Measurements from ENCODE around the gene POLR1A.

POLR1A gene

DNA sequence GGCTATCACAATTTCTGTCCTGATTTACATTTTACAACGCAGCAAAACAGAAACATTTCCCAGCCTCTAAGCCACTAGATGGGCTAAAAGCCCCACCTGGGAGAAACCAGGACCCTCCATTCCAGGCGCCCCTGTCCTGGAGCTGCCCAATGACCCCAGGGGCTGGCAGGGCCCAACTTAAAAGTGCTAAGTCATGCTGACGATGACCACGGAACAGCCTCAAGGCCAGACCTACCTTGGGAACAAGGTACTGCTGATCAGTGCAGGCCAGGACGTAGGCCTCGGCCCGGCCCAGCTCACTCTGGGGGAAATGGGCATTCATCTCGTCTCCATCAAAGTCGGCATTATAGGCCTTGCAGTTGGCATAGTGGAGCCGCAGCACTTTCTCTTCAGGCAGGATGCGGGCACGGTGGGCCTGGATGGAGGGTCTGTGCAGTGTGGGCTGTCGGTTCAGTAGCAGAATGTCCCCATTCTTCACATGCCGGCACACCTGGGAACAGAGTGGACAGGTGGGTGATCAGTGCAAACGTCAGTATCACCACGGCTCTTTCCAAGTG lies 35.8 kb downstream of the POLR1A start:
- no peak for TF ChIP-seq CTCF (IDR thresholded peaks at IDR 0.05; ENCODE audit: low read depth, low read length)
- no peak for DNase-seq (ENCODE audit: extremely low read depth, low read depth)

DNA sequence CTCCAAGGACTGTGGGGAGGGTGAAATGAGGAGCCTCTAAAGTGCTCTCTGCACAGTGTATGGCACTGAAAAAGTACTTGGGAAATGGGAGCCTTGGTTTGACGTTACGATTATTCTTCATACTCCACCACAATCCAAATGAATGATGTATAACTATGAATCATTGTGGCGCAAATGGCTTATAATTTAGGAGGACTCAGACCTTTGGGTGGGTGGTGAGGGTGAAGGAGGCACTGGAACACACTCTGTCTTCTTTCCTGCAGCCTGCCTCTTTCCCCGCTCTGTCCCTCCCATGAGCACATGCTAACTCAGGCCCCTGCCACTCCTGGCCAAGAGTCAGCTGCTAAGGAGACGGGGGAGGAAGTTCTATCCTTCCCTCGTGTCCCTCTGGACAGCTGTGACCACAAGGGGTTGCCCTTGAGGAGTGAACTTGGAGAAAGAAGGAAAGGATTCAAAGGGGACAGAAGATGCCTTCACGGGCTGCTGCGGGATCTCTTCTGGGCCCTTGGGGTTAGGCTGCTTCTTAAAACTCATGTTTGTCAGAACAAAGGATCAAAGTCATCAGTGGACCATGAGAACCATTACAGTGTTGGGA lies 36.5 kb downstream of the POLR1A start:
- no peak for TF ChIP-seq CTCF (IDR thresholded peaks at IDR 0.05; ENCODE audit: low read depth, low read length)
- no peak for DNase-seq (ENCODE audit: extremely low read depth, low read depth)

GRCh38 chr2:86068648-86069047 lies 37.0 kb downstream of the POLR1A start:
- TF ChIP-seq CTCF (IDR thresholded peaks at IDR 0.05; ENCODE audit: low read depth, low read length) = no peak
- no peak for DNase-seq (ENCODE audit: extremely low read depth, low read depth)

GRCh38 chr2:86068136-86068588 lies 37.5 kb downstream of the POLR1A start:
- DNase-seq (ENCODE audit: extremely low read depth, low read depth) = no peak
- no peak for TF ChIP-seq CTCF (IDR thresholded peaks at IDR 0.05; ENCODE audit: low read depth, low read length)

GRCh38 chr2:86066915-86067314 lies 38.8 kb downstream of the POLR1A start:
- no peak for TF ChIP-seq CTCF (IDR thresholded peaks at IDR 0.05; ENCODE audit: low read depth, low read length)
- no peak for DNase-seq (ENCODE audit: extremely low read depth, low read depth)

DNA sequence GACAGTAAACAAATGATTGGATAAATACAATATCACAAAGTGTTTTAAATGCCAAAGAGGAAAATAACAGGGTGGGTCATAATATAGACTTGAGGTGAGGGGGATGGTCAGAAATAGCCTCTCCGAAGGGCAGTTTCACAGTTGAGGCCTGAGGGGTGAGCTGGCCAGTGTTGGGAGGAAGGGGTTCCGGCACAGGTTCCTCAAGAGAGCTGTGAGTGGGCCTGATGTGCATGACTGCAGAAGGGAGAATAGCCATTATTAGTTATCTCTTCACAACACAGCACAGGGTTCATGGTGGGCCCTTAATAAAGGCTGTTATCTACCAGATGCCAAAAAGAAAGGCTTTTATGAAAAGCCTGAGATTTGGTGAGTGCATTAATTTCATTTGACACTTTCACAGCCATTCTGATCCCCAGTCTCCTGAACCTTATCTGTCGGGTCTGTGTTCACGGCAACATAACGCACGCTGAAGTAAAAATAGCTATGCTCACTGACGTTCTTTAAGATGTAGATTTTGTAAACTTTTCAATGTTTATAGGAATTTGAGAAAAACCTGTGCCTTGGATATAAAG lies 39.6 kb downstream of the POLR1A start:
- no peak for TF ChIP-seq CTCF (IDR thresholded peaks at IDR 0.05; ENCODE audit: low read depth, low read length)
- DNase-seq (ENCODE audit: extremely low read depth, low read depth) = no peak

DNA sequence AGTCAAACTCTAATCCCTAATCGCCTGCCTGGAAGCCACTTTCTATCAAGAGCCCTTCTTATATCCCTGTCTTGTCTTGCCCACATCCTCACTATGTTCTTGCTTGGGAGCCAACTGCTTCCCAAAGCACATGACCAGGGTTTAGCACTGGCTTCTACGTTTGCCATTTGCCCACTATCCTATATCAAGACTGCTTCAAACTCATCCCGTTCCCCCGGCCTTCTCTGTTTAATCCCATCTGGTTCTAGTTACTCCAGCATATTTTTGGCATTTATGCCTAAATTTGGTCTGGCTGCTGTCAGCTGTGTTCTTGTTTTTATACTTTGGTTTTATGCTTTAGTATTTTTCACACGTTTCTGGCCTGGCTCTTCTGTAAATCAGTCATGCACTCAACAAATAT lies 40.2 kb downstream of the POLR1A start:
- no peak for TF ChIP-seq CTCF (IDR thresholded peaks at IDR 0.05; ENCODE audit: low read depth, low read length)
- no peak for DNase-seq (ENCODE audit: extremely low read depth, low read depth)

Data from AG09319 (cell line).